Mesothelial cell of epicardium (in vitro differentiated cells): ENCODE measurements around the gene MND1. TPM values are rescaled to one million over a fixed set of nuclear protein-coding genes. Genes with fewer than 3 reads are reported as not detected.
A peak's percentile ranks its signal among the peaks of the same experiment; 100 is the strongest.
"Not testable (repeated sequence)": the region's sequence is repeated elsewhere in the genome, so short reads cannot be mapped to it uniquely, and the experiment has no call there.

Experiments
- DNase-seq, 2 experiments: peaks; one replicate each; pipeline ENCODE4 v3.0.0; 2021; ENCODE audit warnings: low spot score in 2 of 2; ENCODE audit not compliant: unreplicated experiment in 2 of 2
- H3K27ac Mint-ChIP-seq: 2 replicates; pipeline ENCODE4 v1.8.0; 2021; ENCODE audit warnings: mixed read lengths
- H3K27me3 Mint-ChIP-seq: 2 replicates; pipeline ENCODE4 v1.8.0; 2021; ENCODE audit warnings: low read depth, mixed read lengths
- H3K36me3 Mint-ChIP-seq: 2 replicates; pipeline ENCODE4 v1.8.0; 2021; ENCODE audit warnings: mixed read lengths
- H3K4me1 Mint-ChIP-seq: 2 replicates; pipeline ENCODE4 v1.8.0; 2021; ENCODE audit warnings: mixed read lengths
- H3K4me3 Mint-ChIP-seq: 2 replicates; pipeline ENCODE4 v1.8.0; 2021; ENCODE audit warnings: mild to moderate bottlenecking, moderate library complexity, mixed read lengths
- H3K9me3 Mint-ChIP-seq: 2 replicates; pipeline ENCODE4 v1.8.0; 2021; ENCODE audit warnings: mixed read lengths
- total RNA-seq: library from RNA; stranded (reverse); gene quantifications from 3 replicates; pipeline ENCODE4 v1.2.1, GENCODE V29; 2021
- TF ChIP-seq, protein P1 (sequence below): fragments of 200-600 bp; sonication (generic); IDR thresholded peaks from one replicate; pipeline ENCODE4 v1.5.0; 2021; ENCODE audit warnings: antibody characterized with exemption; ENCODE audit not compliant: unreplicated experiment

The MND1 gene
- total RNA-seq, 1 donor from 2014 or later: 9.1 TPM

DNA sequence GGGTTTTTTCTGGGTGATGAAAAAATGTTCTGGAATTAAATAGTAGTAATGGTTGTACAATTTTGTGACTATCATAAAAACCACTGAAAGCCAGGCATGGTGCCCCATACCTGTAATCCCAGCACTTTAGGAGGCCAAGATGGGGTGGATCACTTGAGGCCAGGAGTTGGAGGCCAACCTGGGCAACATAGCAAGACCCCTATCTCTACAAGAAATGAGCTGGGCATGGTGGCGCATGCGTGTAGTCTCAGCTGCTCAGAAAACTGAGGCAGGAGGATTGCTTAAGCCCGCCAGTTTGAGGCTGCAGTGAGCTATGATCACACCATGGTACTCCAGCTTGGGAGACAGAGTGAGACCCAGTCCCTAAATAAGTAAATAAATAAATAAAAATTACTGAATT lies 63.4 kb downstream of the MND1 start:
- H3K4me1 Mint-ChIP-seq: peaks cover 6% of the 10 kb centered on the region
- peaks cover 11% of the 10 kb centered on the region for H3K9me3 Mint-ChIP-seq
- H3K27ac Mint-ChIP-seq: no peak overlapping the region
- no peaks in the 10 kb centered on the region for H3K27me3 Mint-ChIP-seq
- H3K4me3 Mint-ChIP-seq: no peak overlapping the region
- TF ChIP-seq, protein P1, sequence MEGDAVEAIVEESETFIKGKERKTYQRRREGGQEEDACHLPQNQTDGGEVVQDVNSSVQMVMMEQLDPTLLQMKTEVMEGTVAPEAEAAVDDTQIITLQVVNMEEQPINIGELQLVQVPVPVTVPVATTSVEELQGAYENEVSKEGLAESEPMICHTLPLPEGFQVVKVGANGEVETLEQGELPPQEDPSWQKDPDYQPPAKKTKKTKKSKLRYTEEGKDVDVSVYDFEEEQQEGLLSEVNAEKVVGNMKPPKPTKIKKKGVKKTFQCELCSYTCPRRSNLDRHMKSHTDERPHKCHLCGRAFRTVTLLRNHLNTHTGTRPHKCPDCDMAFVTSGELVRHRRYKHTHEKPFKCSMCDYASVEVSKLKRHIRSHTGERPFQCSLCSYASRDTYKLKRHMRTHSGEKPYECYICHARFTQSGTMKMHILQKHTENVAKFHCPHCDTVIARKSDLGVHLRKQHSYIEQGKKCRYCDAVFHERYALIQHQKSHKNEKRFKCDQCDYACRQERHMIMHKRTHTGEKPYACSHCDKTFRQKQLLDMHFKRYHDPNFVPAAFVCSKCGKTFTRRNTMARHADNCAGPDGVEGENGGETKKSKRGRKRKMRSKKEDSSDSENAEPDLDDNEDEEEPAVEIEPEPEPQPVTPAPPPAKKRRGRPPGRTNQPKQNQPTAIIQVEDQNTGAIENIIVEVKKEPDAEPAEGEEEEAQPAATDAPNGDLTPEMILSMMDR: no peak
- DNase-seq: no peak
- peaks cover 11% of the 10 kb centered on the region for H3K36me3 Mint-ChIP-seq

DNA sequence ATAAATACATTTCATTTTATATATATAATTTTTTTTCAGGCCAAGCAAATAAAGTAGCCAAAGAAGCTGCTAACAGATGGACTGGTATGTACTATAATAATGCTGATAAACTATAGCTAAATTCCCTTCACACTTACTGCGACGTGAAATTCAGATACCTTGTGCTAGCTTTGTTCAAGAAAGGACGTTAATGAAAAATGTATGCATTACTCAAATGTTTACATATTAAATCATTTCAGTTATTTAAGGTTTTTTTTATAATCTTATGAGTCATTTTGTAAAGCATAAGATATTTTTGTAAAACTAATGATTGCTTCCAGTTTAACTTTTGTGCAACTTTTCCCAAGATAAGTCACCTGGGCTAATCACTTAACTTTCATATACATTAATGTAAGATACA lies 64.4 kb downstream of the MND1 start:
- no peak overlapping the region for H3K4me3 Mint-ChIP-seq
- peaks cover 11% of the 10 kb centered on the region for H3K9me3 Mint-ChIP-seq
- H3K27ac Mint-ChIP-seq: no peak overlapping the region
- peaks cover 10% of the 10 kb centered on the region for H3K36me3 Mint-ChIP-seq
- H3K4me1 Mint-ChIP-seq: peaks cover 6% of the 10 kb centered on the region
- TF ChIP-seq, protein P1: no peak
- no peaks in the 10 kb centered on the region for H3K27me3 Mint-ChIP-seq
- no peak for DNase-seq

DNA sequence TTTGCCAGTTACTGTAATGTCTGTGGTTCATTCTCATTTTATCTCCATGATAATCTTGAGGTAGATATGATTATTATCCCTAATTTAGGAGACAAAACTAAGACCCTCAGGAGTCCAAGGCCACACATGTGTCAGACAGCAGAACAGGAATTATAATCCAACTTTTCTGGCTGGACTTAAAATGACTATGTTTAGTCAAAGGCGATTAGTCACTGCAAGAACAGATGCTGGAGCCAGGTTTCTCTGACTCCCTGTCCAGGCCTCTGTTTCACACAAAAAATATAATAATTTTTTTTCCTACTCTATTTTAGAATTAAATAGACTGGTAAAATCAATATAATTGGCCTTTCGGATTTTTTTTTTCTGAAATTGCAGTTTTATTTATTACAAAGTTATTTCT lies 64.9 kb downstream of the MND1 start:
- H3K36me3 Mint-ChIP-seq: peaks cover 10% of the 10 kb centered on the region
- peaks cover 11% of the 10 kb centered on the region for H3K9me3 Mint-ChIP-seq
- H3K27ac Mint-ChIP-seq: no peak overlapping the region
- DNase-seq: no peak
- no peak overlapping the region for H3K4me3 Mint-ChIP-seq
- H3K4me1 Mint-ChIP-seq: peaks cover 6% of the 10 kb centered on the region
- no peaks in the 10 kb centered on the region for H3K27me3 Mint-ChIP-seq
- TF ChIP-seq, protein P1: no peak

DNA sequence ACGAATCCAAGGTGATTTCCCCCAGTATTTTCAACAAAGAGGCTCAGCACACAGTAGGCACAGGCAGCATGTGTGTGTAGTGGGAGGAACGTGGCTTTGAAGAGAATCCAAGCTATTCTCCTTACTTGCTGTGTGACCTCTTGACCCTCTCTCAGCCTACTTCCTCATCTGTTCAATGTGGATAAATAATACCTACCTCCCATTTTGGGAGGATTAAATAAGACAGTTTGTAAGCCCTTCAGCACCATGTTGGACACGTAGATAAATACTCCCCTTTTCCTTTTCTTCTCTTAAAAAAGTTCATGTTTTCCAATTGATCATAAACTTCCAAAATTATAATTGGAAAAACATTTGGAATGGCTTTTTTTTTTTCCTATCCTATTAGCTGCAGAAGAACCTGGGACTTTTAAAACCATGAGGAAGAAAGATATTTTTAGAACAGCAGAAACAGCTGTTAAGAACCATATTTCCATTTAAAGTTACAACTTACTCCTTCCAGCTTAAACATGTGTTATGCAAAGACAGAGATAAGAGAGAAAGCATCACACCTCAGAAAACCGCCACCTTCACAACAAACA lies 65.5 kb downstream of the MND1 start:
- TF ChIP-seq, protein P1: no peak
- no peak for DNase-seq
- Mint-ChIP-seq H3K4me3 (no peak overlapping the region), H3K27me3 (no peaks in the 10 kb centered on the region), H3K27ac (peak overlapping the region; percentile 69), H3K4me1 (peaks cover 6% of the 10 kb centered on the region), H3K9me3 (peaks cover 11% of the 10 kb centered on the region), H3K36me3 (peaks cover 10% of the 10 kb centered on the region)

DNA sequence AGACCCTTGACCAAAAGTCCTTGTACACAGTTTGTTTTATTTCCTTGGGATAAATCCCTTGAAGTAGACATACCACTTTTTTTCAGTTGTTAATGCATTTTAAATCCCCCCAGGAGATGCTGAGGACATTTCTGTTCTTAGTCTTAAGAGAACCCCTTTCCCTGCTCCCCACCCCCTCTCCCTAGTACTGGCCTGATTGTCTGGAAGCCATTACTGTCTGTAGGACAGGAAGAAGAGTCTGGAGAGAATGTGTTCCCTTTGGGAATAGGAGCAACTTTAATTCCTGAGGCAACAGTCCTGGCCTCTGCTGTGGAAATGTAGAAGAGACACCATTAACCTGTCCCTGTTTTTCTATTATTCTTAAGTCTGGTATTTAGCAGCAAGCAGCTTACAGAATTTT lies 69.4 kb downstream of the MND1 start:
- Mint-ChIP-seq H3K4me1 (peaks cover 12% of the 10 kb centered on the region), H3K27ac (peak overlapping the region; percentile 19), H3K27me3 (no peaks in the 10 kb centered on the region), H3K36me3 (no peaks in the 10 kb centered on the region), H3K9me3 (no peaks in the 10 kb centered on the region), H3K4me3 (no peak overlapping the region)
- no peak for DNase-seq
- TF ChIP-seq, protein P1: no peak

DNA sequence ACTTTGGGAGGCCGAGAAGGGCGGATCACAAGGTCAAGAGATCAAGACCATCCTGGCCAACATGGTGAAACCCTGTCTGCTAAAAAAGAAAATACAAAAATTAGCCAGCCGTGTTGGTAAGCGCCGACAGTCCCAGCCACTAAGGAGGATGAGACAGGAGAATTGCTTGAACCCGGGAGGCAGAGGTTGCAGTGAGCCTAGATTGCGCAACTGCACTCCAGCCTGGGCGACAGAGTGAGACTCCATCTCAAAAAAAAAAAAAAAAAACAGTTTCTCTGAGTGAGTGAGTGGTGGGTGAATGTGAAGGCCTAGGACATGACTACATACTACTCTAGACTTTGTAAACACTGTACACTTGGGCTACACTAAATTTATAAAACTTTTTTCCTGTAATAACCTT lies 72.0 kb downstream of the MND1 start:
- not testable (repeated sequence) for H3K27me3 Mint-ChIP-seq, H3K9me3 Mint-ChIP-seq, H3K27ac Mint-ChIP-seq, DNase-seq, H3K36me3 Mint-ChIP-seq, H3K4me3 Mint-ChIP-seq, H3K4me1 Mint-ChIP-seq
